Activated T-cell treated with anti-CD3 and anti-CD28 coated beads, Interleukin-2, amount 50 U/mL, for 1 hour (primary cell): ENCODE measurements around the gene DACH1.
"Not testable (repeated sequence)": the region's sequence is repeated elsewhere in the genome, so short reads cannot be mapped to it uniquely, and the experiment has no call there.

ENCODE experiments used
- DNase-seq: peaks from one replicate; pipeline ENCODE4 v3.0.0-alpha.2; 2020

The DACH1 gene

DNA sequence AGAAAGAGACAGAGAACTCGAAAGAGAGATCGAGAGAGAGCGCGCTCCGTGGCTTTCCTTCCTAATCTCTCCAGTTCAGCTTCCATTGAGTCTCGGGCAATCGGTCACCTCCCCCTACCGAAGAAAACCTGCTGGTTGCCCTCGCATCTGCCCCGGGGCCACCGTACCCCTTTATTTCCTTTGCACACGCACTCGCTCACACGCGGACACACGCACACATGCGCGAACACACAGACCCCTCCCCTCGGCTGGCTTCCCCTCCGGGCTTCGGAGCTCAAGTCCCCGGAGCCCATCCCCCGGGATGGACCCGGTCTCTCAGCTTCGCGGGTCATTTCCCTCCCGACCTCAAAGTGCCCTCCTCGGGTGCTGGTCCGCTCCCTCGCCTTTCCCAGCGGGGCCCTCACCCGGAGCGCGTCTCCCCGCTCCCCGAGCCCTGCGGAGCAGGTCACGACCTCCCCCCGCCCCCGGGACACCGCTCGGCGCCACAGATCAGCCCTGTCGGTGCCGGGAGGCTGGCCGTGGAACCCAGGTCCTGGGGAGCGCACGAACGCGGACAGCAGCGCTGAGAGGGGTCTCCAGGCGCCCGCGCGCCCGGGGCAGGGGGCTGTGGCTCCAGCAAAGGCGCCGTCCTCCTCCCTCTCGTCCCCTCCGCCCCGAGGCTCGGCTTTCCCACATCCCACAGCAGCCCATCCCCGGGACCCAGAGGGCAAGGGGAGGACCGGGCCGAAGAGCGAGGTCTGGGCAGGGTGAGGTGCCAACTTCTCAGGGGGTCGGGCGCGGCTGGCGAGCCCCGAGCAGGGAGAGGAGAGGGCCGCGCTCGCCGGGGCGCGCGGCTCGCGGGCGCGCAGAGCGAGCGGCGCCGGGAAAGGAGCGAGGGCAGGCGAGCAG is 1.8 kb downstream of the DACH1 start:
- DNase-seq = peak; percentile 18

- peak; percentile 22 for DNase-seq
Observed at GRCh38 chr13:71864094-71864985, 2.7 kb downstream of the DACH1 start.

- DNase-seq = no peak
Observed at GRCh38 chr13:71863254-71863865, 3.6 kb downstream of the DACH1 start.

DNA sequence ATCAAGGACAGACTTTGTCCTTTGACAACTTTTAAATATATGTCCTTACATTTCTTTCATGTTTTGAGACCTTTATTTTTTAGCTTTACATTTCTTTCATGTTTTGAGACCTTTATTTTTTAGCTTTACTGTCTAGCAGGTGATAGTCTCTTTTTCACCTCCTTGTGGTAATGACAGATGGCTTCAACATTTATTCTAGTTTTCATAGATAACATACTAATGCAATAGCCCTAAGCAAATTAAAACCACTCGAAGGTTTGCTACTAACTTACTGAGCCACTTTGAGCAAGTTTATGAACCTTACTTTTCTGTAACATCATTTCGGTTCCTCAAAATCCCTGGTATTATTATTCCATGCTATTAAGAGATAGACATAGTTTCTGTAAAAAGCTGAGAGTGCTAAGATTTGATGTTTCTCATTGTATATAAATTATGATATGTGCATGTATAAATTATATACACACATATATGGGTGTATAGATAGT is 4.5 kb downstream of the DACH1 start:
- no peak for DNase-seq

- no peak for DNase-seq
Observed at GRCh38 chr13:71861769-71862458, 5.1 kb downstream of the DACH1 start.

- no peak for DNase-seq
Observed at GRCh38 chr13:71860547-71861138, 6.4 kb downstream of the DACH1 start.

DNA sequence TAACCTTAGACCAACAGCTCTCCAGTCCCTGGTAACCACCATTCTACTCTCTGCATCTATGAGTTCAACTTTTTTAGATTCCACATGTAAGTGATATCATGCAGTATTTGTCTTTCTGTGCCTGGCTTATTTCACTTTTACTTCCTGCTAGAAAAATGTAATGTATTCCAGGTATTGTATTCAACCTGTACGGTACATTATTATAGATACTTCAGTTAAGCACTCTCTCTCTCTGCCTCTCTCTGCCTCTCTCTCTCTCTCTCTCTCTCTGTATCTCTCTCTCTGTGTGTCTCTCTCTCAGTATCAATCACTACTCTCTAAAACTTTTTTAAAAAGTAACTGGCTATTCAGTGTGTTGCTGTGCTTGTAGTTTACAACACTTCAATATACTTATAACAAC is 8.4 kb downstream of the DACH1 start:
- no peak for DNase-seq

DNA sequence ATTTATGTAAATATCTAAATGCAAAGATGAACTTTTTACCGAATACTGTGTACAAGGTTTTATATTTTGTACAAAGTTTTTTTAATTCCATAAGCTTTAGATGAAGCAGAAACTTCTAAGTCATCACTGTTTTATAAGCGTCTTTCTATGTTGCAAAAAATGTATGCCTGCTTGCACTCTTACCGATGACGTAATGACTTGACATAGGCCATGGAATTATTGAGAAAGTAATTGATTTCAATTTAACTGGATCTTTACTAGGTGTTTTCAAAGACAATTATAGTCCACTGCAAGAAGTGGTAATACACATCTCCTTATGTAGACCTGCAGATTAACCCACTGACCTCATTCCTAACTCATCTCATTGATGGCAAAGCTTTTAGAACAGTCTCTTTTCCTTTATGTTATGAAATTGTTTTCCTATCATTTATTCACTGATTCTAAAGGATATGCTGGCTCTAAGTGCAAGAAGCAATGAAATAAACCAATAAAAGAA is 10.4 kb downstream of the DACH1 start:
- DNase-seq = no peak

DNA sequence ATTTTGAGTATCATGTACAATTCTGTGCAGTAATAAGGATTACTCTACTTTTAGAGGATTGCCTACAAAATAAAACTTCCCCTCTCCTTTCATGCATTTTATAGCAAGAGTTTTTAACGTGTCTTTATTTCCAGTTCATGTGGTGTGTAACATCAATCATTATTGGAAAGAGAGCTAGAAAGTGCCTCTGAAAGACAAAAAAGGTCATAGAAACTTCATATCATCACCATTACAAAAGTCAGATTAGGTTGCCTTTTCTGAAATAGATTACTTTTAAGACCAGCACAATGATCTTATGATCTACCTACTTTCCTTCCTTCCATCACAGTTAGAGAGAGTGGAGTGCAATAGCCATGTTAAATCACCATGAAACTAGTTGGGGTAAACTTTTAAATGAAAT is 12.6 kb downstream of the DACH1 start:
- DNase-seq = no peak

DNA sequence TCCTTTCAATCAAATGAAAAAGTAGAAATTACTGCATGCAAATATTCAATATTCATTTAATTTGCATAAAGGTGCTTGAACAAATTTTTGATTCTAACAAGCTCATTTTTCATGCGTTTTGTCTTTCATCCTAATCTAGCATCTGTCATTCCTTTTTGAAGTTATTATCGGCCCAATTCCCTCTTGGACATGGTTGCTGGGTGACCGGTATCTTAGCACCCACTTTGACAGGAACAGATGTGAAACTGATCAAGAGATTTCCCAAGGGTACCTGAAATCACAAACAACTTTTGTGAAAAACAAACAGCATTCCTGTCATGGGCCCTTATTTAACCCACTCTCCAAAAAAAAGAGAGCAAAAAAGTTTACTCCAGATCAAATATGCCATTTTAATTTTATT is 13.3 kb downstream of the DACH1 start:
- no peak for DNase-seq

DNA sequence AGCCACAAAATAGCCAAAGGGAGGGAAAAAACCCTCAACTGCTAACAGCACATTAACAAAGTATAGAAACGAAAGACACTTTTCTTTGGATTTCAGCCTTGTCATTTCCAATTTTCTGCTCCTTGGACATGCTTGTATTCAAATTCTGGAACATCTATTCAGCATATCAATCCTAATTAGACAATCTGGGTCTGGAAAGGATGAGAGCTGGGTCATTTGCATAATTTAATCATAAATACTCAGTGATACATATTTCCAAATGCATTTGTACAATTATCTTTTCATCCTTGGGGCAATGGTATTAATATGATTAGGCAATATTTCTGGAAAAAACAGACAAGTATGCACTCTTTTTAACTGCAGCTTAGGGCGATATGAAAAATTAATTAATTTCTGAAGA is 14.3 kb downstream of the DACH1 start:
- DNase-seq = no peak

DNA sequence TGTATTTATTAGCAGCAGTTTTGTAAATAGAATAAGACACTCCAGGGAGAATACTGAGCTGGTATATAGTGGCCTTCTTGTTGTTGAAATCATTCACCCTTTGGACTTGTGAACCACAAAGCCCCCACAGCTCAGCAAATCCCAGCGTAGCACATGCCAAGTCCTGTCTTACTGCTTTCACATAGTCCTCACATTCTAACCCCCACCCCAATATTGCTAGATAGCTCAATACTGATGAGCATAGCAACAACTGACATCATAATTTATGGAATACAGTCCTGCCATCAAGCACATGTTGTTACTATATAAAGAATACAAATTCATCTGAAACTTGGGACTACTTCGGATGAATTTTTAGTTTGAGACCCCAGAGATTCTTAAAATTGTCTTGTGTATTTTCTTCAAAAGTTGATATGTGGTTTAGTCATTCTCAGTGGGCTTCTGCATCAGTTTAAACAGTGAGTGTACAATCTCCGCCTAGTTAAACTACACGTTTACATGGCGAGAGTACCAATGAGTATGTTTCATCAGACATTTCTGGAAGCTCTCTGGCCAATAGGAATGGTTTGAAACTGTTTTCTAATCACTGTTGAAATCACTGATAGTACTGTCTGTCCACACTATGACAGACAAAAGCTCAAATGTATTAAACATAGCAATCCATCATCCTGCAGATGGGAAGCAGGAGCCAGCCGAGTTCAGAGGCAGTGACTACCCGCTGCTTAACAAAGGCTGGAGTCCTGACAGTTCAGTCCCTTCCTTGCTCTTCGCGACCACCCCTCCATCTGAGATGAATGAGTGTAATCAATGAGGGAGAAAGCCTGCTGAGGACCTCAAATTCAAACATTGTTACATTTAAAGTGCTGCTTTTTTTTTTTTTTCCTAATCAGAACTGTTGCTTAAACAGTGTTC is 15.2 kb downstream of the DACH1 start:
- no peak for DNase-seq

- no peak for DNase-seq
Observed at GRCh38 chr13:71842003-71842402, 25.0 kb downstream of the DACH1 start.

- DNase-seq = no peak
Observed at GRCh38 chr13:71838842-71839241, 28.2 kb downstream of the DACH1 start.

- not testable (repeated sequence) for DNase-seq
Observed at GRCh38 chr13:71837582-71837981, 29.4 kb downstream of the DACH1 start.

- no peak for DNase-seq
Observed at GRCh38 chr13:71831716-71832115, 35.3 kb downstream of the DACH1 start.

GRCh38 chr13:71830736-71831135 is 36.3 kb downstream of the DACH1 start:
- DNase-seq = no peak

DNA sequence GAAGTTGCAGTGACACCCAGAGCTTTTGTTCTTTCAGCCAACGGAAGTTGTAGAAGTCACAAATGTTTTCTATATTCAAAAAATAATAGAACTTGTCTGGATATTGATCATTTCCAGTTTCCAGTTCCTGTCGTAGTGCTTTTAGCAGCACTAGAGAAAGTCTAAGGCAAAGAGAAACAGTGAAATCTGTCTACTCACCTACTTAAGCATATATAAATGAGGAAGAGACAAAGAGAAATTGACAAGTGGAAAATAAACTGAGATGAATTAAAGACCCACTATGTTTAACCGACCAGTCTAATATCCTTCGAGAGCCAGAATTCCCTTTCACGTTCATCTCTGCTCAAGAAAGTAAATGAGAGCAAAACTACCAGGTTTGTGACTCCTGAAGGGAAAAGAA is 36.7 kb downstream of the DACH1 start:
- no peak for DNase-seq

DNA sequence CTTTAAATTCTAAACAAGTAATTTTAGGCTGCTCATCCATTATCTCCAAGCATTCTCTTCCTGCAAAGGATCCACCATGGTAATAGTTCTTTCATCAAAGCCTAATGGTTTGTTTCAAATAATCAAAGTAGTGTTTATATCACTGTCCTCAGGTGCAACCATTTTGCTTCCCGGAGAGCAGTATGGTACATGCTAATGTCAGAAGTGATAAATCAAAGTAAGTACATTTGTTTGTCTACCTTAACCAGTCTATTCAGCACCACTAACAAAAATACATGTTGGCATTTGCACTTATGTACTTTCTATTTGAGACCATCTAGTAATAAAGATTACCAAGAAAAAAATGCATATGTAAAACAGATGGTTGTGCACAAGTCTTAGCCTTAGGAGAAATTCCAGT is 37.5 kb downstream of the DACH1 start:
- no peak for DNase-seq

DNA sequence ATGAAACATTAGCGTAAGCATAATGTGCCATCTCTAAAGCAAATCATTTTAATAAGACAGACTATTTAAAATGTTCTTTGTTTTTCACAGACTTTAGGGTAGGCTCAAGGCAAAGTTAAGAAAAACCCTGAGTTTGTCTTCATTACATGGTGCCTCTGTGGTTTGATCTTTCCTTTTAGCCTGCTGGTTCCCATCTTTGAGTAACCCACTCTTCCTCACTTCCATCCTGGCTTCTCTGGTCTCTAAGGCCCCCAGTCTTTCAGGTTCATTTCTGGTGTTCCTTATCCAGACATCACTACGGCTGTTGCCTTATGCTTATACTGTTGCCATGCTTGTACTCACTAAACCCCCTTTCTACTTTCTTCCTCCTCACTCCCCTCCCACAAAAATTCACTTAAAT is 38.4 kb downstream of the DACH1 start:
- no peak for DNase-seq

DNA sequence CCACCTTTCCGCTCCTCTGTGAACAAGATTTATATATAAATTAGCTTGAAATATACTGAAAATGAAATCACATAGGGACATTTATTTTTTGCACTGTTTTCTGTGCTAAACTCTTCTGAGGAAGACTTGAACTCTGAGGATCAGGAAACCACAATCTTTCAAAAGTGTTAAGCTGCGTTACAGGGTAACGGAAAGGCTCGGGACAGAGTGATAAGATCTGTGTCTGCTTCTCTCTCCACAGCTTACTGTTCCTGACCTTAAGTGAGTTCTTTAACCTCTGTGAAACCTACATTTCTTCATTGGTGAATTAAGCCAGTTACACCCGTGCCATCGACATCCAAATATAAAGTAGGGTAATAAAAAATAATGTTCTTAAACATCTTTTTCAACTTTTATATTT is 38.9 kb downstream of the DACH1 start:
- DNase-seq = no peak
